SK-N-SH (cell line): ENCODE measurements around the gene EXOC4. TPM values are rescaled to one million over a fixed set of nuclear protein-coding genes. Genes with fewer than 3 reads are reported as not detected.
A peak's percentile ranks its signal among the peaks of the same experiment; 100 is the strongest.

ENCODE experiments used
- CTCF ChIA-PET: fragments of 300-600, 350-600 bp; formaldehyde crosslinking; extraction: SDS; loops from one replicate; lab custom pipeline; 2021; lab: Yijun Ruan, JAX
- POLR2A ChIA-PET: fragments of 350-600 bp; sonication (Branson Sonifier 250); formaldehyde crosslinking; extraction: SDS; loops from one replicate; lab custom pipeline; 2020; ENCODE audit warnings: antibody characterized with exemption, inconsistent platforms; lab: Yijun Ruan, JAX
- DNase-seq: peaks from one replicate; pipeline ENCODE4 v3.0.0; 2012
- H2AFZ ChIP-seq: fragments of 200-600 bp; sonication (generic); 2 replicates; pipeline ENCODE4 v1.8.1; 2016; ENCODE audit warnings: antibody characterized with exemption, mild to moderate bottlenecking, low read depth
- H3F3A ChIP-seq: fragments of 200-600 bp; sonication (generic); replicated peaks from 2 replicates; pipeline ENCODE3; 2016; ENCODE audit warnings: antibody characterized with exemption, mild to moderate bottlenecking; ENCODE audit not compliant: insufficient read depth
- H3K27ac ChIP-seq, 2 experiments: fragments of 200-500 bp in 1 of 2; fragments of 200-600 bp in 1 of 2; sonication (Bioruptor generic) in 1 of 2; sonication (generic), shearing (Covaris generic) in 1 of 2; 2 replicates each; pipeline versions ENCODE4 v1.5.1 to v1.6.1; 2014 to 2016; ENCODE audit warnings: low read depth in 2 of 2, inconsistent platforms in 1 of 2, low read length in 1 of 2, mild to moderate bottlenecking in 1 of 2, mixed read lengths in 1 of 2
- H3K27me3 ChIP-seq: fragments of 200-600 bp; sonication (generic), shearing (Covaris generic); 2 replicates; pipeline ENCODE4 v1.6.1; 2016; ENCODE audit warnings: mixed run types; ENCODE audit not compliant: insufficient read depth
- H3K36me3 ChIP-seq, 2 experiments: fragments of 200-500 bp in 1 of 2; fragments of 200-600 bp in 1 of 2; sonication (Bioruptor generic) in 1 of 2; sonication (generic) in 1 of 2; replicated peaks in 1 of 2; 2 replicates each; pipeline versions ENCODE3 to v1.5.1; 2014 to 2016; ENCODE audit warnings: low read length in 1 of 2, mild to moderate bottlenecking in 1 of 2; ENCODE audit not compliant: insufficient read depth in 2 of 2, control insufficient read depth in 1 of 2
- H3K4me1 ChIP-seq, 2 experiments: fragments of 200-500 bp in 1 of 2; fragments of 200-600 bp in 1 of 2; sonication (Bioruptor generic) in 1 of 2; sonication (generic), shearing (Covaris generic) in 1 of 2; 2 replicates each; pipeline versions ENCODE4 v1.5.1 to v1.6.1; 2014 to 2016; ENCODE audit warnings: low read depth in 1 of 2, low read length in 1 of 2, mixed run types in 1 of 2; ENCODE audit not compliant: insufficient read depth in 2 of 2, control insufficient read depth in 1 of 2
- H3K4me2 ChIP-seq: fragments of 200-600 bp; sonication (generic), shearing (Covaris generic); 2 replicates; pipeline ENCODE4 v1.6.1; 2017; ENCODE audit warnings: mixed run types
- H3K4me3 ChIP-seq, 2 experiments: fragments of 200-500 bp in 1 of 2; fragments of 200-600 bp in 1 of 2; sonication (Bioruptor generic) in 1 of 2; sonication (generic), shearing (Covaris generic) in 1 of 2; 2 replicates each; pipeline versions ENCODE4 v1.5.1 to v1.8.1; 2014 to 2016; ENCODE audit warnings: low read depth in 2 of 2, inconsistent platforms in 1 of 2, low read length in 1 of 2, mild to moderate bottlenecking in 1 of 2, mixed read lengths in 1 of 2, moderate library complexity in 1 of 2
- H3K79me2 ChIP-seq: fragments of 200-600 bp; sonication (generic); 2 replicates; pipeline ENCODE4 v1.8.1; 2017; ENCODE audit warnings: mild to moderate bottlenecking; ENCODE audit not compliant: insufficient read depth
- H3K9ac ChIP-seq: fragments of 200-600 bp; sonication (generic); 2 replicates; pipeline ENCODE4 v1.6.1; 2017; ENCODE audit warnings: mixed run types
- H3K9me2 ChIP-seq: fragments of 200-600 bp; sonication (generic); 2 replicates; pipeline ENCODE4 v1.6.1; 2017; ENCODE audit warnings: mixed run types
- H3K9me3 ChIP-seq: fragments of 200-600 bp; sonication (generic); 2 replicates; pipeline ENCODE4 v1.6.1; 2017; ENCODE audit warnings: mixed run types, mild to moderate bottlenecking, moderate library complexity
- H4K20me1 ChIP-seq: fragments of 200-600 bp; sonication (generic); 2 replicates; pipeline ENCODE4 v1.6.1; 2017; ENCODE audit warnings: mild to moderate bottlenecking, mixed run types; ENCODE audit not compliant: insufficient read depth
- CHD2 ChIP-seq: fragments of 150-350 bp; IDR thresholded peaks from 2 replicates; pipeline ENCODE4 v1.6.1; 2018; ENCODE audit warnings: low read length; ENCODE audit not compliant: partially characterized antibody
- EZH2phosphoT487 ChIP-seq: fragments of 200-600 bp; sonication (generic); IDR thresholded peaks from 2 replicates; pipeline ENCODE4 v1.6.1; 2017; ENCODE audit warnings: low read depth, mixed run types, mild to moderate bottlenecking, antibody characterized with exemption, moderate library complexity, borderline replicate concordance
- FOSL2 ChIP-seq: IDR thresholded peaks from 2 replicates; pipeline ENCODE4 v1.4.0; 2012; ENCODE audit warnings: low read depth, mild to moderate bottlenecking, moderate library complexity, borderline replicate concordance
- FOXM1 ChIP-seq: IDR thresholded peaks from 2 replicates; pipeline ENCODE4 v1.4.0; 2012; ENCODE audit warnings: low read depth, mild to moderate bottlenecking
- GABPA ChIP-seq: IDR thresholded peaks from 2 replicates; pipeline ENCODE4 v1.4.0; 2012; ENCODE audit warnings: low read depth, mild to moderate bottlenecking
- MEF2A ChIP-seq: IDR thresholded peaks from 2 replicates; pipeline ENCODE4 v1.4.0; 2012; ENCODE audit warnings: low read depth, borderline replicate concordance
- RAD21 ChIP-seq: IDR thresholded peaks from 2 replicates; pipeline ENCODE4 v1.6.1; 2012; ENCODE audit warnings: mild to moderate bottlenecking, low read length
- RFX5 ChIP-seq: IDR thresholded peaks from 2 replicates; pipeline ENCODE4 v1.6.1; 2012; ENCODE audit warnings: mild to moderate bottlenecking, improper control_type of control experiment, low read length
- TAF1 ChIP-seq: IDR thresholded peaks from 2 replicates; pipeline ENCODE4 v1.6.1; 2012; ENCODE audit warnings: low read depth, mild to moderate bottlenecking, low read length, moderate library complexity, borderline replicate concordance
- TCF12 ChIP-seq: IDR thresholded peaks from 2 replicates; pipeline ENCODE4 v1.4.0; 2012
- USF2 ChIP-seq: fragments of 150-350 bp; IDR thresholded peaks from 2 replicates; pipeline ENCODE4 v1.6.1; 2017; ENCODE audit warnings: antibody characterized with exemption, low read length, low read depth, borderline replicate concordance
- YY1 ChIP-seq: IDR thresholded peaks from 2 replicates; pipeline ENCODE4 v1.4.0; 2012; ENCODE audit warnings: low read depth, mild to moderate bottlenecking
- WGBS: methylation state at CpG from one replicate; pipeline ENCODE4 v1.1.6; 2017; ENCODE audit warnings: low lambda C conversion rate; 5-methylcytosine and 5-hydroxymethylcytosine counted together
- polyA plus RNA-seq, 3 experiments: library from polyadenylated mRNA; depleted of rRNA; stranded (reverse); fragments of >200 nt; gene quantifications; 2 replicates each; pipeline ENCODE4 v1.2.3, GENCODE V29; 2012
- TF ChIP-seq, protein P1 (sequence below): IDR thresholded peaks from 2 replicates; pipeline ENCODE4 v1.4.0; 2012; ENCODE audit warnings: low read depth

The EXOC4 gene
- polyA plus RNA-seq, 1 of the 3 experiments (the other 2 are of a cell fraction), result 37.3 TPM

DNA sequence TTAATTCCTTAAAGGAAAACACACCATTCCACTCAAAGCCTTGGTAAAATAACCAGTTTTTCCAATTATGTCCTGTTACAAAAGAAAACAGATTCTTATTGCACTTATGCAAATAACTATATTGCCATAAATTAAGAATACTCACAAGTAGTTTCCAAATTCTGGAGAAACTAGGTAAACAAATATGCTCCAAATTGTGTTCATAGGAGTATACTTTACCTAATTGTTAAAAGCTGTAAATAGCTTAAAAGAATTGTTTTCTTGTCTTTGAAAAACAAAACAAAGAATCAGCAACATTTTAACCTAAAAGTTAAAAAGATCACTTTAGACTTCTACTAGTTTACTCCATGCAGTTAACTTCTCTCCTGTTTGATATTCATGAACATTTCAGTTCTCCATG, 835.3 kb downstream of the EXOC4 start:
- no peaks in the 10 kb centered on the region for H3F3A ChIP-seq
- TF ChIP-seq TAF1 (no peak), FOSL2 (no peak), GABPA (no peak), EZH2phosphoT487 (no peak), CHD2 (no peak), USF2 (no peak), YY1 (no peak), TCF12 (no peak), FOXM1 (no peak), MEF2A (no peak), RAD21 (no peak), RFX5 (no peak)
- TF ChIP-seq, protein P1, sequence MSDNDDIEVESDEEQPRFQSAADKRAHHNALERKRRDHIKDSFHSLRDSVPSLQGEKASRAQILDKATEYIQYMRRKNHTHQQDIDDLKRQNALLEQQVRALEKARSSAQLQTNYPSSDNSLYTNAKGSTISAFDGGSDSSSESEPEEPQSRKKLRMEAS, result no peak
- H3K9ac ChIP-seq, result no peak overlapping the region
- no peaks in the 10 kb centered on the region for H3K79me2 ChIP-seq
- no peak for DNase-seq
- H3K4me2 ChIP-seq, result no peak overlapping the region
- no peak overlapping the region for H3K27ac ChIP-seq
- ChIA-PET POLR2A (no interaction called here), CTCF (interaction anchor here (1.5 to 1.7 kb wide), 2 partner anchors 21 to 53 kb away, joined by 3 read pairs; no protein-coding TSS in a partner anchor)
- no peaks in the 10 kb centered on the region for H3K9me2 ChIP-seq
- H3K4me1 ChIP-seq, result peaks cover 0 to 6% of the 10 kb centered on the region in 2 experiments; a peak in 1 of 4 replicates
- H3K4me3 ChIP-seq, result no peak overlapping the region
- H2AFZ ChIP-seq, result no peak overlapping the region
- H4K20me1 ChIP-seq, result no peaks in the 10 kb centered on the region
- peaks cover 0 to 2% of the 10 kb centered on the region in 2 experiments for H3K36me3 ChIP-seq
- H3K9me3 ChIP-seq, result peaks cover 26% of the 10 kb centered on the region
- no peaks in the 10 kb centered on the region for H3K27me3 ChIP-seq

DNA sequence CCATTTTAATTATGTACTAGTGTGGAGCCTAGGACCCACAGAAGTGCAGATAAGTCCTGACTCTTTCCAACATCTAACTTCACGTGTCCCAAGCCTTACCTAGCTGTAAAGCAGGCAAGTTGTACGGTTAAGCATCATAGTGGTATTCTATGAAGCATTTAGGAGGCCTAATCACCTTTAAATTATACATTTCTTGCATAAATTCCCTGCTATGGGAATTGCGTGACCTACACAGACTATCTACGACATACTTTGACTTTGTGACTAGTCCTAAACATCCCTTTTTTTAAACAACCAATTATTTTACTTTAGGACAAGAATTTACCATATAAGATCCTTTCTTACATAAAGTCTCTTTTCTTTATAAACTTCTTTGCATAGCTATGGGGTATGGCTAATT, 836.6 kb downstream of the EXOC4 start:
- Histone ChIP-seq H3K4me2 (no peak overlapping the region), H2AFZ (no peak overlapping the region), H3K9ac (no peak overlapping the region), H3F3A (no peaks in the 10 kb centered on the region), H3K36me3 (peaks cover 0 to 2% of the 10 kb centered on the region in 2 experiments), H3K4me3 (peak overlapping the region in 1 of 2 experiments; percentile 10; a peak in 1 of 4 replicates), H3K79me2 (no peaks in the 10 kb centered on the region), H3K9me3 (peaks cover 26% of the 10 kb centered on the region), H3K9me2 (no peaks in the 10 kb centered on the region), H4K20me1 (no peaks in the 10 kb centered on the region), H3K27me3 (no peaks in the 10 kb centered on the region), H3K4me1 (no peaks in the 10 kb centered on the region), H3K27ac (no peak overlapping the region)
- POLR2A ChIA-PET, result no interaction called here
- no peak for DNase-seq
- CTCF ChIA-PET, result interaction anchor here (0.7 kb wide), 1 partner anchor 154 kb away, joined by 3 read pairs; no protein-coding TSS in a partner anchor
- TF ChIP-seq TCF12 (0 out of 2 replicates have a peak, but pooled peaks have one; percentile 6), FOSL2 (no peak)
- 48% methylated on average over 4 of the region's 4 CpGs for WGBS
